Anterior cingulate cortex (tissue), 58 donors: Measurements from ENCODE around the gene APOL3.
A peak's percentile ranks its signal among the peaks of the same experiment; 100 is the strongest.
"Not testable (repeated sequence)": the region's sequence is repeated elsewhere in the genome, so short reads cannot be mapped to it uniquely, and the experiment has no call there.

Experiments used
- DNase-seq, 58 donors: peaks; one replicate each; lab custom pipeline; 2025; lab: John Stamatoyannopoulos, UW

Gene APOL3

DNA sequence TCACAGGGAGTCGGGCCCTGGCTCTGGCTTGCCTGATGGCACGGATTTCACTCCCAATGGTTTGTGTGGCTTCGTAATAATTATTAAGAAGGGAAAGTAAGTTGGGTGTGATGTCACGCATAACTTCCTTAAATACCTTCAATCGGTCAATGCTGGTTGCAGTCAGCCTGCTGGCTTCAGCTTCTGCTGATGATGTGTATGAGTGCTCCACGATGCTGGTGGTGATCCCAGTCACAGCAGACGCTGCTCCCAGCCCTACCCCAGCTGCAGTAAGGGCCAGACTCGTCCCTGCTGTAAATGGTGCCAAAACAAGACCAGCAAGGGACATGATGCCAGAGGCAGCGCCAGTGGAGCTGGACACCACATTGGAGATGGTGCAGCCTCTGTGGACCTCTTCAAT is 19.1 kb downstream of the APOL3 start:
- no peak for DNase-seq

- not testable (repeated sequence) for DNase-seq
Measured at GRCh38 chr22:36138709-36139108, 21.8 kb downstream of the APOL3 start.

DNA sequence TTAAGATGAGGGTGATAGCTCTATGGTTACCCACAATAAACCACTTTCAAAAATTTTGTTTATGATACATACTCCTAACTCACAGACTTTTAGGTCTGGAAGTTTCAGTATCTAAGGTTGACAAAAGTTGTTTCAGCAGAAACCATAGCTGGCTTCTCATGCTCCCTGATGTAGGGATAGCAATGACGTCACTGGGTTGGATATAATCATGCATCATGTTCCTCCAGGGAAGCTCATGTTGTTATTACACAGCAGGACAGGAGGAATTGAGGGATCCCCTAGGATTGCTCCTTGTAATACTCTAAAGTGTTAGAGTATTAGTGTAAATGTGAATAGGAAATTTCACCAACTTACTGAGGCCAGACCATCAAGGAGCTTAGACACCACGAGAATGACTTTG is 23.6 kb downstream of the APOL3 start:
- DNase-seq: no peak

DNA sequence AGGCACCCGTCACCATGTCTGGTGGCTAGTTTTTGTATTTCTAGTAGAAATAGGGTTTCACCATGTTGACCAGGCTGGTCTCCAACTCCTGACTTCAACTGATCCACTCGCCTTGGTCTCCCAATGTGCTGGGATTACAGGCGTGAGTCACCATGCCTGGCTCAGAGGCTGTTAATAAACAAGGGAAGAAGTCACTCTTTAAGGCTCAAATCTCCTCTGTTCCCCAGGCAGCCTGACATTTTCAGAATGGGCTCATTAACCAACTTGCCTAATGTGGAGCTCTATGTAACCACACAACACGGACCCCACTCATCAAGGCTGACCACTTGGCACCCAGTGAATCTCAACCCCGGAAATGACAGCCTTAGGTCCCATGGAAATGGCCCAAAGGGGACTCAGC is 24.1 kb downstream of the APOL3 start:
- DNase-seq: no peak

DNA sequence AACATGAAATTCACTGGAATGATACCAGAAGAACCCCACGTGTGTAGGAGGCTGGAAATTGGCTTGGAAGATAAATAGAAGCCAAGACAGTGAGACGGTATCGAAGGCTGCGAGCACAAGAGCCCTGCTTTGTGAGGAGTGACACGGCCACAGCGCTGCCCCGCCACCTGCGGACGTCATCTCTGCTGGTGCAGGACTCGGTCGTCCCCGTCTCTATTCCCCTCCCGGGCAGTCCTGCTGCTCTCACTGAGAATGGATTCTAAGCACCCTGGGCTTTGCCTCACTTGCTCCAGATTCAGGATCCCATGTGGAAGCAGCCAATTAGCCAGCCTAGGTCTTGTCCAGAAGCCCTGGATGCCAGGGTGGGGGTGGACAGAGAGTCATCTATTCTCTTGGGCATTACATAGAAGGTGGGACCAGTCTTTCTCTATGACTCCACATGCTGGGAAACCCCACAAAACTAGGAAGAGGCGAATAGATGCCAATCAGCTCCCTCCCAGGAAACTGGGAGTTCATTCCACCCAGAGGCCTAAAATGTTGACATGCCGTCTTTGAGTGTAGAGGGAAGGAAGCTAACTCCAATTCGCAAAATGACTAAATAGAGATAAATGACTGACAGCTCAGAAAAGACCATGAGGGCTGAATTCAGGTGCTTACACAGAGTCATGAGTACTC is 25.1 kb downstream of the APOL3 start:
- DNase-seq: no peak

DNA sequence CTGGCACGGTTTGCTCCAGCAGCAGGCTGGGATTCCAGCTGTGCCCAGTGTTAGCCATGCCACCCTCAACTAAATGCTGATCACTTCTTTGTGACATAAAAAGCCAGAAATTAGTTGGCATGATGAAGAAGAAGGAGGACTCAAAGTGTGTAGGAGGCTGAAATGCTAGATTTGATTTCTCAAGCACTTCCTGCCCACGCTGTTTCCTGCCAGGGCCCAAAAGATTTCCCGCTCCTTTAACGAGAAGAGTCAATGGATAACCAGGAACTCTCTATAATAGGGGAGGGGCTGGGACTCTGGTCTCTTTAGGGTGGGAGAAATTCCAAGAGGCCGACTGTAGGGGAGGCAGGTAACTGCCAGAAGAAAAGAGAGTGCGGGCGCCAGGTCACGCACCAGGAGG is 26.4 kb downstream of the APOL3 start:
- DNase-seq: peak in 1 of 58 donors; percentile 7

- DNase-seq: no peak
Measured at GRCh38 chr22:36131907-36132306, 28.6 kb downstream of the APOL3 start.

- DNase-seq: no peak
Measured at GRCh38 chr22:36129486-36130388, 30.8 kb downstream of the APOL3 start.

DNA sequence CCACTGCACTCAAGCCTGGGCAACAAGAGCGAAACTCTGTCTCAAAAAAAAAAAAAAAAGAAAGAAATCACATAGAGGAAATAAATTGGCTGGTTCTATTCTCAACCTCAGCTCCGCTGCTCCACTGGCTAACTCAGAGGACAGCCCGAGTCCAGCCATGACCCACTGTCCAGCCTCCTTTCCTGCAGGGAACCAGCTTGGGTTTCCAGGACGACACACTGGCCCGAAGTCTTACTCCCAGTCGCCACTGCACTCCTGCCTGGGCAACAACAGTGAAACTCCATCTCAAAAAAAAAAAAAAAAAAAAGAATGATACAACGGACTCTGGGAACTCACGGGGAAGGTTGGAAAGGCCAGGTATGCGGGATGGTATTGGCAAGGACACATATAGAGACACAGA is 31.5 kb downstream of the APOL3 start:
- peak in 1 of 58 donors; percentile 5 for DNase-seq

- no peak for DNase-seq
Measured at GRCh38 chr22:36125994-36126531, 34.5 kb downstream of the APOL3 start.

- DNase-seq: no peak
Measured at GRCh38 chr22:36125434-36125833, 35.1 kb downstream of the APOL3 start.

- no peak for DNase-seq
Measured at GRCh38 chr22:36124666-36125065, 35.9 kb downstream of the APOL3 start.

GRCh38 chr22:36123673-36124630 is 36.6 kb downstream of the APOL3 start:
- peak; percentile 30 to 95 (median 85) for DNase-seq

- not testable (repeated sequence) for DNase-seq
Measured at GRCh38 chr22:36120621-36121351, 39.8 kb downstream of the APOL3 start.

DNA sequence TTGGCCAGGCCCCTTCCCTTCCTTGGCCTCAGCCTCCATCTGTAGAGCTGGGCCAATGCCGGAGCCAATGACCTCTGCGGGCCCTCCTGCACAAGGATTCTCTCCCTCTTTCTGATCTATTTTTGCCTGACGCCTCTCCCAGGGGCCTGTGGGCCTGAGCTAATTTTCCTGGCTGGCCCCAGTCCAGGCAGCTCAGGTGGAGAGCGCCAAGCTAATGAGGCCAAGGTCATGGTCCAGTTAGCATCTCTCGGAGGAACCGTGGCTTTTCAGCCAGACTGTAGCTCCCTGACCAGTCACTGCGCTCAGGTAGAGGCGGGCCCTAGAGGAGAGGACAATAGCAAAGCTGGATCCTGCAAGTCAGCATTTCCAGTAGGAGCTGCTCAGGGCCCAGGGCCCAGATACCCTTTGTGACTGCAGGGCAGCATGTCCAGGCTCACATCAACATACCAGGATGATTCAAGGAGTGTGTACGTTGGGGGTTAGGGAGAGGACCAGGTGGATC is 43.5 kb downstream of the APOL3 start:
- DNase-seq: no peak

DNA sequence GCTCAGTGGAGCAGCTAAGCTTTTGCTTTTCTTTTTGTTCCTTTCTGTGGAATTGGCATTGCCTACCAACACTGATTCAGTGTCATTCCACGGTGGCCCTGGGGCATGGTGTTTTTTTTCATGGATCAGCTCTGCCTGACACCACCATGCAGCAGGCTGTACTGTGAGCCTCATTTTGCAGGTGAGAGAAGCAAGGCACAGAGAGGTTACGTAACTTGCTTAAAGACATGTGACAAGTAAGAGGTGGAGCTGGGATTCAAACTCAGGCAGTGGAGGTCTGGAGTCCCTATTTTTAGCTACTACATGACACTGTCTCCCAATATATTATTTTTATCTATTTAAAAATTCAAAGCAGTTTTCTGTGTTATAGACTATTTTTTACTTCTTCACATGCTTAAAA is 44.4 kb downstream of the APOL3 start:
- no peak for DNase-seq

DNA sequence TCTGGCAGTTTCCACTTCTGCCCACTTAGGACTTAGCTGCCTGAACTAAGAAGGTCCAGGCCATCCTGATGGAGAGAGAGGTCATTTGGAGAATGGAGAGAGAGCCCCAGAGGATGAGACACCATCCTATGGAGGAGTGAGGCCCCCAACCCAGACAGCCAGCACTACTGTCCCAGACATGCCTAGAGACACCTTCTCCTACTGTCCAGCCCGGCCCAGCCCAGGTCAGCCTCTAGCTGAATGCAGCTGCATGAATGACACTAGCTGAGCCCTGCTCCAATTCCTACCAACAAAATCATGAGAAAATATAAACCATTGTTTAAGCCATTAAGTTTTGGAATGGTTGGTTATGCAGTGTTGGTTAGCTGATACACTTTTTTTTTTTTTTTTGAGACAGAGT is 47.4 kb downstream of the APOL3 start:
- no peak for DNase-seq

GRCh38 chr22:36111316-36111715 is 49.2 kb downstream of the APOL3 start:
- no peak for DNase-seq

DNA sequence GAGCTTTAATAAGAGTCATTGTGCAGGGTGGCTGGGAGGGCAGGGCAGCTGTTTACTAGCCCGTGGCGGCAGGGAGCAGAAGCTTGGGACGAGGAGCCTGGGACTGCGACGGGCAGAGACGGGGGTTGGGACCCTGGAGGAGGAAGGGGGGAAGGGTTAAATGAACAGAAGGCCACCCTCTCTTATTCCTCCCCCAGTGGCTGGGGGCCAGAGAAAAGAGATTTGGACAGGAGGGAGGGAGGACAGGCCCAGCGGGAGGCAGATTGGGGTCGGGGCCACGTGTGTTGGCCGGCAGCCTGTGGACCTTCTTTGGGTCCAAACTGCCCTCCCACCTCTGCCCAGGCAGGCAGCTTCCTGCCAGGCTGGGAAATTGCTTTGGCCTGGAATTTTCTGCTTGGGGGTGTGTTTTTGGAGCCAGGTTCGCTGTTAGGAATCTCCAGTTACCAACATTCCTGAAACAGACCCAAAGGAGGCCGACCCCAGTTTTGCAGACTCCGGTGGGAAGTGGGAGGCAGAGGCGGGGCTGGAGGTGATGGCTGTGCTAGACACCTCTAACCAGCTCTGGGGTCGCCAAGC is 50.2 kb downstream of the APOL3 start:
- DNase-seq: no peak
